Endothelial cell of hepatic sinusoid (primary cell): ENCODE results near the gene MYH9.

Experiments used
- in situ Hi-C: cut with HindIII; loops from 2 replicates; pipeline ENCODE4 v1.10.0; 2017; ENCODE audit warnings: low sequenced_read_pairs

Gene MYH9

DNA sequence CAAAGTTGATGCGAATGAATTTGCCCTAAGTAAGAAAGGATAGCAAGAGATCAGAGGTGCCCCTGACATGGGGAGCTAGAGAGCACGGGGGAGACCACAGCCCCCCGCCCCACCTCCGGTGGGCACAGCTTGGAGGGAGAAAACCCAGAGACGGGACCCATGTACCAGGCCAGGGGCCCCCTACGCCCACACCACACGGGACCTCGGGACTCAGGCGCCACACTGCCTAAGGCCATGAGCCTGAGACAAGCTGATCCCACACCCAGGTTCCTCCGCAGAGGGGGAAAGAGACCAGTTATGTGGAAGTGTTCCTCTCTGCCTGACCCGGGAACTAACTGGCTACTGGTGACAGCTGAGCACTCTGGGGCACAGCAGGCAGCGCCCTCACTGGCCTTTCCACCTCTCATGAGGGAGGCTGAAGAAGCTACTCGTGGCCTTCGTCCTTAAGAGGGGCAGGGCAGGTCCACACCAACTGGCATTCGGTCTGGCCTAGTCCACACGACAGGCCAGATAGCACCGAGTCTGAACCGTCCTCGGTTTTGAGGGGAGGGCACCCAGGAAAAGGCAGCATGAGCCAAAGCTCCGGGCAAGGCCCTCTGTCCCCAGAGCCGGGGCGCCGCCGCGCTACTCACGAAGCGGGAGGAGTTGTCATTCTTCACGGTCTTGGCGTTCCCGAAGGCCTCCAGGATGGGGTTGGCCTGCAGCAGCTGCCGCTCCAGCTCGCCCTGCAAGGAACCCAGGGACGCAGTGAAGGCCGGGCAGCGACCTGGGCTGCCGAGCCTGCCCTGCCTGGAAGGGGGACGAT, 65.8 kb downstream of the MYH9 start:
- in situ Hi-C loops: no loop called here

DNA sequence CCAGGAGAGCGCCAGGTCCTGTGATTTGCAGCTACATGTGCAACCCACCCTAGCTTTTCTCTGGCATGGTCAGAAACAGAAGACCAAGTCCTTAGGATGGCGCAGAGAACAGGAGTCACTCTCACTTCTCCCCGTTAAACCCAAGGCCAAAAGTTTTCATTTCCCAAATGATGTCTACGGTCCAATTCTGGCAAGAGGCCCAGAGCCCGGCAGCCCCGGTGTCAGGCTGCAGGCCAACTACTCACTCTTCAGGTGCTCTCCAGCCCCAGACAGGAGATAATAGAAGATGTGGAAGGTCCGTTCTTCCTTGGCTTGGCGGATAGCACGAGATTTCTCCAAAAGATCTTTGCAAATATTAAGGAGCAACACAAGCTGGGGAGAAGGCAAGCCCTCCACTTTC, 67.2 kb downstream of the MYH9 start:
- in situ Hi-C loops: no loop called here

DNA sequence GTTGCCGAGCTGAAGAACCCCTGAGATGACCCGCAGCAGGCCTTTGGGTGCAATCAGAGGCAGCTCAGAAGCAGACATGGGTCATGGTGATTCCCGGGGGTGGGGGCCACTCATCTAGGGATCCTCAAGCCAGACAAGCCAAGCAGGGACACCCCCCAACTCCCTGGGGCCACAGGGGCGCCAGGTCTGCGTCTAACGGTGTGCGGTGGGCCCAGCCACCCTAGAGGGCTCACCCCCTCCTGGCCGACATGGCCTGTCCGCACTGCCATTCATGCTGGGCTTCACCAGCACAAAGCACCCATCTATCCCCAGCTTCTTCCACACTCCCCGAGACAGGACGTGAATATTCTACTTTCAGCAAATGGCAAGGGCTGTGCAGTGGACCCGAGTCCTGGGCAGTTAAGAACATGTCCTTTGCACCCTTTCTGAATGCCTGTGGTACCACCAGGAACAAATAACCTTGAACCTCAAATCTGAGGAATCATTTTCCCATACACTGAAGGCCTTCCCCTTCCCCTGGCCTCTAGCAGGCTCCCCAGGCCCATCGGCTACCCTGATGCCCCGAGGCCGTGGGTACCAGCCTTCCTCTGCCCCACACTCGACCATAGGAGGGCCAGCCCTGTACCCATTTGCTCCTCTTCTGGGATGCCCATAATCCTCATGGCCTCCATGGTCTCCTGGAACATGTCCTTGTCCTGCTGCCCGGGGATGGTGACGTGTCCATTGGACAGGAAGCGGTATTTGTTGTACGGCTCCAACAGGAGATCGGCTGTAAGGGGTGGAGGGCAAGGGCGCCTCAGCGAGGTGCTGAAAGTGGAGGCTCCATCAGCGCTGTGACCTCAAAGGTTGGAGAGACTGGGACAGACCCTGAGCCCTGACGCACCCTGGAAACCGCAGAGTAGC, 67.9 kb downstream of the MYH9 start:
- in situ Hi-C loops: no loop called here

DNA sequence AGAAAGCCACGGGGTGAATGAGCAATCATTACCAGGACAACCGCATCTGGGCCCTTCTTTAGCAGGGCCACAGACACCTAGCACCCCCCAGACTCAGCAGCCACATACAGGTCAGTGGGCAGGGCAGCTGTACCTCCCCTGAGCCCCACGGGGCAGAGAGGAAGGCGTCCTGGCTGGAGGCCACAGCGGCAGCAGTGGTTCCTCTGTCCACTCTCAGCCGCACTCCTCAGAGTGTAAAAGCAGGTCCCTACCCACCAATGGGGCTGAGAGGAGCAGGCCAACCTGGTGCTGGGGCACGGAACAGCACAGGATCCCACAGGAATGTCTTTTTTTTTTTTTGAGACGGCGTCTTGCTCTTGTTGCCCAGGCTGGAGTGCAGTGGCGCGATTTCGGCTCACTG, 69.3 kb downstream of the MYH9 start:
- in situ Hi-C loops: no loop called here

DNA sequence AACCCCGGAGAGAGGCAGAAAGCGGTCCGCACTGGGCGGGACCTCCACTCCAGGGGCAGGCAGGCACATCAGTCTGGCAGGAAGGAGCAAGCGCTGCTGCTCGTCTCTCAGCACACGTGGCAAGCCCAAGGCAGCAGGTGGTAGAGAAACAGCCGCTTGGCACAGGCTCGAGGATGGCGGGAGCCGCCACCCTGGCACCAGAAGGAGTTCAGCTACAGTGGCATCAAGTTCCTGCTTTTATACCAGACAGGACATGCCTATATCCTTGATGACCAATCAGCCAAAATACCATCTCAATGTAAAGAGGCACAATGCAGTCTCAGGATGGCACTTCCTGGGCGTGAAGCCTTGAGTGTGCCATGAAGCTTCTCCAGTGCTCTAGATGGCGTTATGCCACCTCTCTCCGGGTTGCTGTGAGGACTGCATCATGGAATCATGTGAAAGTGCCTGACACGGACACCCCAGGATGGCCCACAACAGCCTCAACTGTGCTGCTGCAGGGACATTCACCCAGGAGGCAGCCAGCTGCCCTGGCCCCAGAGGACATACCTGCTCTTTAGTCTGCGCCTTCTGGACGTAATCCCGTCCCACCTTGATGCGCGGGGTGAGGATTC, 70.0 kb downstream of the MYH9 start:
- in situ Hi-C loops: no loop called here

DNA sequence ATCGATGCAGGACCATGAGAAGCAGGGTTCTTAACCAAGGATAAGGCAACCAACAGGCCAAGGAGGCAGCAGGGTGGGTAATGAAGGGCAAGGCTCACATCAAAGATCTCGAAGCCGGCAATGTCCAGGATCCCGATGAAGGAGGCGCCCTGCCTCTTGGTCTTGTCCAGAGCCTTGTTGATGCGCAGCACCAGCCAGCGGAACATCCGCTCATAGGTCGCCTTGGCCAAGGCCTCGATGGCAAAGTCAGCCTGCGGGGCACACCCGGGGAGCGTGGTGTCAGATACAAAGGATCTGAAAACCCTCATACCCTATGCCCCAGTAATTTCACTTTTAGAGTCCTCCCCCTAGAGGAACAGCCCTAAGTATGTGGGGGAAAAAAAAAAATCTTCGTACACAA, 71.3 kb downstream of the MYH9 start:
- in situ Hi-C loops: no loop called here

DNA sequence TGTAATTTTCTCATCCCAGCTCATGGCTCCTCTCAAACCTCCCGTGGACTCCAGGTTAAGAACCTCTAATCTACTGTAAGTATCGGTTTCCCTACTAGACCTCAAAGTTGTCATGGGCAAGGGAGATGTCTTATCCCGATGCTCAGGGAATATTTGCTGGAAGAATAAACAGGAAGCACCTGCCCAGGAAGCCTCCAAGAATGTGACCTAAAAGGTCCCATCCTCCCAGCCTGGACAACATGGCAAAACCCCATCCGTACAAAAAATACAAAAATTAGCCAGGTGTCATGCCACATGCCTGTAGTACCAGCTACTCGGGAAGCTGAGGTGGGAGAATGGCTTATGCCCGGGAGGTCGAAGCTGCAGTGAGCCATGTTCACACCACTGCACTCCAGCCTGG, 72.4 kb downstream of the MYH9 start:
- in situ Hi-C loops: no loop called here

DNA sequence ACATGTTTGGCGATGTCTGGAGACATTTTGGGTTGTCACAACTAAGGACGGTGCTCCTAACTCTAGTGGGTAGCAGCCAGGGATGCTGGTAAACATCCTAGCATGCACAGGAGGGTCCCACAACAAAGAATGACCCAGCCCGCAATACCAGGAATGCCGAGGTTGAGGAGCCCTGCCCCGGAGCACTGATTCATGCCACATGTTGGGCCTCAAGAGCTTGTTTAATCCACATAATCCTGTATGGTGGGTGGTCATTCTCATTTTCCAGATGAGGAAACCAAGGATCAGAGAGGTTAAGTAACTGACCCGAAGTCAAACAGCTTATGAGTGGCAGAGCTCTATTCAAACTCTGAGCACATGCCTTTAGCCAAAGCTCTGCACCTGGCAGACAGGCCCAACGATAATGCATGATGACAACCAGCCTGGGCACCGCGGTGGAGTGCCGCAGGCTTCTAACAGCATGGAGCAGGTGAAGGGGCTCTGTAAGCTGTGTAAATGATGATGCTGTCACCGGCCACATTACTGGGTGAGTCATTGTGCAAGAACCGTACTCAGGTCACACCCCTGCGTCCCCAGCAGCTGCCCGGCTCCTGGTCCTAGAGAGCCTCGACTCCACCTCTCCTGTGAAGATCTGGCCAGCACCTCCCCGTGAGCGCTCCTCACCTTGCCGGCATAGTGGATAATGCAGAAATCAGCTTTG, 76.2 kb downstream of the MYH9 start:
- in situ Hi-C loops: no loop called here

DNA sequence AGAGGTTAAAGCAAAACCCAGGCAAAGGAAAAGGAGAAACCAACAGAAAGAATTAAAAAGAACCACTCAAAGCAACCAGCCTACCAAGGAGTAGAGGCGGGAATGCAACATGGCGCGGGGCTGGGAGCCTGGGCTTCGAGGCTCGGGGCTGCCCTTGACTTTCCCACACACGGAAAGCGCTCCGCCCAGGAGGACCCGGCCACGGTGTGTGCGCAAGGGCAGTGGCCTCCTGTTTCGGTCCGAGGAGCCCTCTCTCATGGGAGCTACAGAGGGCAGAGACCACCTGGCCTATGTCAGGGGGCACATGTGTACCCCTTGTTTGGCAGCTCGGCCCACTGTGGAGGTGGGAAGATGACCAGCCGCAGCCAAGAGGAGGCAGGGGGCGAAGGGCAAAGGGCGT, 78.9 kb downstream of the MYH9 start:
- in situ Hi-C loops: no loop called here

DNA sequence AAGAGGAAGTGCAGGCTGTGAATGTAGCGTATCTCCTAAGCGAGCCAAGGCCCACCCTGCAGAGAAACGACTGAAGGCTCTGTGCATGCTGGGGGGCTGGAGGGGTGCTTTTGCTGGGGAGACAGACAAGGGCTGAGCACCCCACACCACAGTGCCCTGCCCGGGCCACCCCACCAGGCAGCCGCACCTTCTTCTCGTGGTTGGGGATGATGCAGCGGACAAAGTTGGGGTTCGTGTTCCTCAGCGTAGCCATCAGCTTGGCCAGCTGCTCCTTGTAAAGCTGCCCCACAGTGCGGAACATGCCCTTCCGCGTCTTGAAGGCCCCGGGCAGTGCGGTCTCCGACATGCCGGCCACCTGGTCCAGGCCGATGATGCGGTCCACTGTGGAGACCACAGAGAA, 81.5 kb downstream of the MYH9 start:
- in situ Hi-C loops: no loop called here

DNA sequence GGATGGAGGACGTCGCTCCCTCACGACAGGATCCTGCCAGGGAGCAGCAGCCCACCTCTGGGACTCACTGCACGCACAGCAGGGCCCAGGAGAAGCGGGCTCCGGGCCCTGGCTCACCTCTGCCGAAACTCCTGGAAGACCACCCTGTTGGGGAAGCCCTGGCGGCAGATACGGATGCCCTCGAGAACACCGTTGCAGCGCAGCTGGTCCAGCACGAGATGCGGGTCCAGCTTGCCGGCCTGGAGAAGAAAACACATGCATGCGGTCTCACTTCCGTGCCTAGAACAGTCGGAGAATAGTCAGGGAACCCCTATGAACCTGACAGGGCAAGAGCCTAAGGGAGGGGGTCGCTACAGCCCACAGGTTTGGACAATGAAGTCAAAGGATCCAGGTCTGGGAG, 82.0 kb downstream of the MYH9 start:
- in situ Hi-C loops: no loop called here

DNA sequence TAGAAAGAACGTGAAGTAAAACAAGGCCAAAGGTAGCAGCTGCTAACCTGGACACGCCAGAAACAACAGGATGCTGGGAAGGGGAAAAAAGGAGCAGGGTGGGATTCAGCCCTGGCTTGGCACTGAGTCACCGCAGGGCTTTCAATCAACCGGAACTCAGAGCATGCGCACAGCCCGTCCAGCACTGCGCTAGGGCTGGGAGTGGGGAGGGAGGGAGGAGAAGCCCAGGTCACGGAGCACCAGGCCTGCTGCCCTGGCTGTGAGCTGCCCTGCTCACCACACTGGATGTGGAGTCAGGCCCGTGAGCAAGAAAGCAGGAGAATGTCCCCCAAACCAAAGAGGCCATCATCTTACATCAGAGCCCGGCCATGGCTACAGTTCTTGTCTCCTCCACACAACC, 83.3 kb downstream of the MYH9 start:
- in situ Hi-C loops: no loop called here

DNA sequence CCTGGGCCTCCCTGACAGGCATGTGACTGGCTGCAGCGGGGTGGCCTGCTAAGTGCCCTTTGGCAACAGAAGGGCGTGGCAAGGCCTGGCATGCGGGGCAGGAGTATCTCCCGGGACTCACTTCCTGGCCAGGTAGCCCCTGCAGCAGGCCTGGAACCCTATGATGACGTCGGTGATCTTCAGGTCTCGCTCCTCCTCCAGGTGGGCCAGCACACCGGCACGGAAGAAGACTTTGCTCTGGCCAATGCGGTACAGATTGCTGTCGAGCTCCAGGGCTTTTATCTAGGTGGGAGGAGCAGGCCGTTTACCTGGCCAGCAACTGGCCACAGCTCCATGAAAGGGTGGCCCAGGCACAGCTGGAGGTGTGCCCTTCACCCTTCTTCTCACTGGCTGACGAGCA, 83.9 kb downstream of the MYH9 start:
- in situ Hi-C loops: no loop called here

DNA sequence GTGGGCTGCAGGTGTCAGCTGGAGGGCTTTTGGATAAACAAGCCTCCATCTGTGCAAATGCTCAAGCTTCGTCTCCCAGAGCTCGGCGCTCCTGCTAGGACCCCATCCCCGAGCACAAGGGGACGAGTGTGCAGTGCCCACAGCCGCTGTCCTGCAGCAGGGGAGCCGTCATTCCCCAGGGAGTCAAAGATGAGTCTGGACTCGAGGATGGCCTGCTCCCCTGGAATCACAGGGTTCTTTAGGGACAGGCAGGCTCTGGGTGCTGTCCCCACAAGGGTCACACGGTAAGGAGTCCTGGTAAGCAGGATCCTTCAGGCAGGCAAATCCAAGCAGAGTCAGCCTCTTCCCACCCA, 84.7 kb downstream of the MYH9 start:
- in situ Hi-C loops: no loop called here

DNA sequence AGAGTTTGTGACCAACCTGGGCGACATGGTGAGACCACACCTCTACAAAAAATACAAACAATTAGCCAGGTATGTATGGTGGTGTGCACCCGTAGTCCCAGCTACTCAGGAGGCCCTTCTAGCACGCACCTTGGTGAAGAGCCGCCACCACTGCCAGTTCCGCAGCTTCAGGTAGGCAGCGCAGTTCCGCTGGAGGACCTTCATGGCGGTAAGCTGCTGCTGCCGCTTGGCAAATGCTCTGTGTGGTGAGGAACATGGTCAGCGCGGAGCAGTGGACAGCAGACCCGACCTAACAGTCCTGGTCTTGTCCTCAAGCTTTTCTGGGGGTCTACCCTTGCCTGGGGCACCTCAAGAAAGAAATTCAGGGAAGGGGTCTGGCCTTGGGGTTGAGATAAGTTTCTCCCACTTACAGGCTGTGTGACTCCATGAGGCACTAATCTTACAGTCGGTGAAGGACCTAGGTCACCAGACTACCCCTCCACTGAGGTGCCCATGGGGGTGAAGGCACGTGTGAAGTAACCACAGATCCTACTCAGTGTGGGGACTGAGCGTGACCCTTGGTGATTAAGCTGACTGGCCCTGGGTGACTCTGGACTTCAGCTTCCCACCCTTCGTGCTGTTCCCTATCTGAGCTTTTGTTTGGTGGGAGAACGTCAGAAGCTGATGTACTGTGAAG, 85.2 kb downstream of the MYH9 start:
- in situ Hi-C loops: no loop called here

DNA sequence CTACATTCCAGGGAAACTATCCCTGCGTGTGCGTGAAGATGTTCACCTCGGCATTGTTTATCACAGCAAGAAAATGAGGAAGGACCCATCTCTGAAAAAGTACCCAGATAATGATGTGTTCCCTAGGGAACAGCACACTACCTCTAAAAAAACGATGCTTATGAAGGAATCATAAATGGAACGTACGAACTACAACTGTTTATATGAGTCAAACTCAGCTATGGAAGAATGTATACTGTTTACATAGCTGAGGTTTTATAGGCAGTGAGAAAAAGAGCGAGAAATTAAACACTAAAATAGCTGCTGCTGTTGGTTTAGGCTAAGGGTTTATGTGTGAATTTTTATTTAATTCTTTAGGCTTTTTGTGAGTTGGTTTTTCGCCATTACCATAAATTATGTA, 85.9 kb downstream of the MYH9 start:
- in situ Hi-C loops: no loop called here

DNA sequence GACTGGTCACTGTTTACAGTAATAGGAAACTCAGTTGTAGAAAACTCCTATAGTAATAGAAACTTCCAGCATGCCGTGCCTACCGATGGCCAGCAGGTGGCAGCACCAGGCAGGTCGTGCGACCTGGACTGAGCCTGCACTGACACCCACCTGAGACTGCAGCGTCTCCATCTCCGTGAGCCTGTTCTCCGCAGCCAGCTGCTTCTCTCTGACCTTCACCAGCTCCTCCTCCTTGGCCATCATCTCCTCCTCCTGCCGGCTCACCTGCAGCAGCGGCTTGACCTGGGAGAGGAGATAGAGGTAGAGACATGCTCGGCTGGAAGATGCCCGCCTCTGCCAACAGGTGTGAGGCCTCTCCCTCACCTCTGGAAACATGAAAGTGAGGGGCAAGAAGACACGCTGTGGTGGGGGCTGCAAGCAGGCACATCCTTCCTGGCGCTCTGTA, 86.4 kb downstream of the MYH9 start:
- in situ Hi-C loops: no loop called here

DNA sequence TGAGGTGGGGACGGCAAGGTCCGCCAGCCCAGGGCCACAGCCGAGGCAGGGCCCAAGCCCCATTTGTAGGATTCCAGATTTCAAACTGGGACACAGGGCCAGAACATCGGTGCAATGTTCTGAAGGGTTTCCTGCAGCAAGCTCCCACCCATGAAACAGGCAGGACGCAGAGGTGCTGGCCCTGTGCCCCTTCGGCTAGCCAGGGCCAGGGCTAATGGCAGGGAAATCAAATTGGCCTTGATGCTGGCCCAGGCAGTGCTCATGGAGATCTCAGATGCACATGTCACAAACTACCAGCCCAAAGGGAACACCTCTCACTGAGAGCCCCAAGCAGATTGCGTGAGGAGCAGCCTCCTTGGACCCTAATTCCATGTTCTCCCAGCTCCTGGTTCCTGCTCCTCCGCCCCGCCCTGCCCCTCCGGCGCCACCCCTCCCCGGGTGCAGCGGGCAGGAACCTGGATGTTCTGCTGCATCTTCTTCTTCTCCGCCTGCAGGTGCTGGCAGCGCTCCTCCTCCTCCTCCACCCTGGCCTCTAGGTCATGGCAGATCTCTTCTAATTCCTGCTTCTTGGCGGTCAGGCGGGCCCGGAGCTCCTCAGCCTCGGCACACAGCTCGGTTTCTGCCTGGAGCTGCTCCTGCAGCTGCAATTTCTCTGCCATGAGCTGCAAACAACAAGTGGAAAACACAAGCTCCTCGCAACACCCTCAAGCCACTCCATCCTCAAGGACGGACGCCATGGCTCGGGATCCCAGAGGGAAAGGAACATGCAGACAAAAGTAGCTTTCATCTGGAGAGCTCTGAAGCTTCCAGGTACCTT, 87.2 kb downstream of the MYH9 start:
- in situ Hi-C loops: no loop called here

DNA sequence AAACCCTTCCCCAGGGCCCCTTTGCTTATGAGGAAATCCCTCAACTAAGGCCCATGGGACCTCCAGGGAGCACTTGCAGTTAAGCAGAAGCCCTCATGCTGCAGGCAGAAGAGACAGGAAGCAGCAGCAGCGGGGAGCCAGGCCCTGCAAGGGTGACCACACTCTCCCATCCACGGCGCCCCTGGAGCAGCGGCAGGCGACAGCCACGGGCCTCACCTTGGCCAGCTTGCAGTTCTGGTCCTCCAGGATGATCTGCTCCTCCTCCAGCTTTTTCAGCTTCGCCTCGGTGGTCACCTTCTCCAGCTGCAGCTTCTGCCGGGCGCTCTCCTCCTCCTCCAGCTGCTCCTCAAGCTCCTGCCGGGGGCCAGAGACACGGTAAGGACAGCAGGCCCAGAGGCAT, 87.9 kb downstream of the MYH9 start:
- in situ Hi-C loops: no loop called here

DNA sequence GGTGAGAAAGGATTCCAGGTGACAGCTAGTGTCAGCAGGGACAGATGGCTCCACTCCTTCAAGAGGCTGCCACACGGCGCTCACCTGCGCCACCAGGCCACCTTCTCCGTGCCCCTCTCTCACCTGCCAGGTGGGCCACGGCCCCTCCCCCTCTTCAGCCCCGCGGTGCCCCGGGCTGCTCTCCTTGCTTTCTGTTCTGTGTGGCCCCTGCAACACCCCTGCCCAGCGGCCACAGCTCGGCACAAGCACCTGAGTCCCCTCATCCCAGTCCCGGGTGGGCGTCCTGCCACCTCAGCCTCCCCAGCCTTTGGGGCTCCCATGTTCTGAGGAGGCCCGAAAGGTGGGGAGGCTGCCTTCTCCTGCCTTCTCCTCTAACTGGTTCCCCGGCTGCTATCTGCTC, 88.5 kb downstream of the MYH9 start:
- in situ Hi-C loops: no loop called here
